Measurements from ENCODE around the gene FGFR2.

GRCh38 chr10:121481180-121481579 lies 117.1 kb downstream of the FGFR2 start:
- TF ChIP-seq CTCF (IDR thresholded peaks at IDR 0.05; ENCODE audit: low read depth, low read length, poor library complexity, severe bottlenecking) (no peak), EZH2phosphoT487 (IDR thresholded peaks at IDR 0.05; ENCODE audit: borderline replicate concordance, low read length) (no peak)
